GM21717 (cell line): ENCODE results near the gene SENP6.
"Not testable (repeated sequence)": the region's sequence is repeated elsewhere in the genome, so short reads cannot be mapped to it uniquely, and the experiment has no call there.

Experiments
- ATAC-seq: cut with Tn5 transposase; IDR thresholded peaks from one replicate; pipeline ENCODE4 v1.9.1; 2021; ENCODE audit warnings: mild to moderate bottlenecking, moderate library complexity; ENCODE audit not compliant: unreplicated experiment

The SENP6 gene, protein sequence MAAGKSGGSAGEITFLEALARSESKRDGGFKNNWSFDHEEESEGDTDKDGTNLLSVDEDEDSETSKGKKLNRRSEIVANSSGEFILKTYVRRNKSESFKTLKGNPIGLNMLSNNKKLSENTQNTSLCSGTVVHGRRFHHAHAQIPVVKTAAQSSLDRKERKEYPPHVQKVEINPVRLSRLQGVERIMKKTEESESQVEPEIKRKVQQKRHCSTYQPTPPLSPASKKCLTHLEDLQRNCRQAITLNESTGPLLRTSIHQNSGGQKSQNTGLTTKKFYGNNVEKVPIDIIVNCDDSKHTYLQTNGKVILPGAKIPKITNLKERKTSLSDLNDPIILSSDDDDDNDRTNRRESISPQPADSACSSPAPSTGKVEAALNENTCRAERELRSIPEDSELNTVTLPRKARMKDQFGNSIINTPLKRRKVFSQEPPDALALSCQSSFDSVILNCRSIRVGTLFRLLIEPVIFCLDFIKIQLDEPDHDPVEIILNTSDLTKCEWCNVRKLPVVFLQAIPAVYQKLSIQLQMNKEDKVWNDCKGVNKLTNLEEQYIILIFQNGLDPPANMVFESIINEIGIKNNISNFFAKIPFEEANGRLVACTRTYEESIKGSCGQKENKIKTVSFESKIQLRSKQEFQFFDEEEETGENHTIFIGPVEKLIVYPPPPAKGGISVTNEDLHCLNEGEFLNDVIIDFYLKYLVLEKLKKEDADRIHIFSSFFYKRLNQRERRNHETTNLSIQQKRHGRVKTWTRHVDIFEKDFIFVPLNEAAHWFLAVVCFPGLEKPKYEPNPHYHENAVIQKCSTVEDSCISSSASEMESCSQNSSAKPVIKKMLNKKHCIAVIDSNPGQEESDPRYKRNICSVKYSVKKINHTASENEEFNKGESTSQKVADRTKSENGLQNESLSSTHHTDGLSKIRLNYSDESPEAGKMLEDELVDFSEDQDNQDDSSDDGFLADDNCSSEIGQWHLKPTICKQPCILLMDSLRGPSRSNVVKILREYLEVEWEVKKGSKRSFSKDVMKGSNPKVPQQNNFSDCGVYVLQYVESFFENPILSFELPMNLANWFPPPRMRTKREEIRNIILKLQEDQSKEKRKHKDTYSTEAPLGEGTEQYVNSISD

DNA sequence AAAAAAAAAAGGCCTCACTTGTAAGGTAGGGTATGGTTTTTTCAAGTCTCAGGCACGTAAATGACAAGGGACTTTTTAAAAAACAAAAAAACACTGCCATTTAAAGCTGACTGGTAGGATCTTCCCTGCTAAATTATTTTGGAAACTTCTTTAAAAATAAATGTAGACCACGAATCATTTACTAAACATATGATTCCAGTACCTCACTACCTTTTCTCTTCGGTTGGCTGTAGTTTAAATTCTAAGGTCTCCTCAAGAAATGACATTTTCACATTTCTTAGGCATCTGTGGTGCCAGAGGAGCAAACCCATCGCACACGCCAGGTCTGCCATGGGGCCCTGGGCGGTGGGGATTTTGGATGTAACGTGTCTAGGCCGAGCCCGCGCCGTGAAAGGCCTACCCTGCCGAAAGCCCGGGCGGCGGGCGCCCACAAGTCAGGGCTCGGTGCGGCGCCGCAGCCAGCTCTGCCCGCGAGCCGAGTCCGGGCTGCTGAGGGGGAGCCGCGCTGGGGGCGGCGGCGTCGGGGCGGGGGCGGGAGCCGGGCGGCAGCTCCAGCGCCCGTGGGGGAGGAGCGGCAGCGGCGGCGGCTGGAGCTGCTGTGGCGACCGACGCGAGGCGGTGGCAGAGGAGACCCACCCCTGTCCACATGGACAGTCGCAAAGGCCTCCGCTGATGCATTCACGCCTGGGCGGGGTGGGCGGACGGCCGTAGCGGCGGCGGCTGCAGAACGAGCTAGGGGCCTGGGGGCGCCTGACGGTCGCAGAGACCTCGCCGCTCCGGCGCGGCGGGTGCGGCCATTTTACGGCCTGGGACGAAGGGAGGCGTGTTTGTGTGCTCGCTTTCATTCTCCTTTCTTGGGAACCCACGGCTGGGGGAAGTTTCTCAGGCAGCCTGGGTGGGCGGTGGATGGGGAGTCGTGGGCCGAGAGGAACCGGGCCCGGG is at the start of gene SENP6:
SENP6 (plus strand) TSS at position 577 of the 942 bp plus-strand sequence. CDS start 645 bp downstream, outside the sequence.
- ATAC-seq, result peak; percentile 77

DNA sequence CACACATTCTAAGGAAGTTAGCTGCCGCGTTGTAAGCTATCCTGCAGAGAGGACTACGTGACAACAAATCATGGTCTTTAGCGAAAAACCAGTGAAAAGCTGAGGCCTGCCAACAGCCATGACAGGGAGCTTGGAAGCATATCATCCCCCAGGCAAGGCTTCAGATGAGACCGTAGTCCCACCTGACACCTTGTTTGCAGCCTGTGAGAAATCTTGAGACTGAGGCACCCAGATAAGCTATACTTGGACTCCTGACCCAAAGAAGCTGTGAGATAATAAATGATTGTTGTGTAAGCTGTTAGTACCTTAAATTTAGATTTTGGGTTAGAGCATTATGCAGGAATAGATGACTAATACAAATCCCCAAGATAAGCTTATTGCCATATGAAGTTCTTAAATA is 45.4 kb upstream of the SENP6 start:
- ATAC-seq, result no peak

DNA sequence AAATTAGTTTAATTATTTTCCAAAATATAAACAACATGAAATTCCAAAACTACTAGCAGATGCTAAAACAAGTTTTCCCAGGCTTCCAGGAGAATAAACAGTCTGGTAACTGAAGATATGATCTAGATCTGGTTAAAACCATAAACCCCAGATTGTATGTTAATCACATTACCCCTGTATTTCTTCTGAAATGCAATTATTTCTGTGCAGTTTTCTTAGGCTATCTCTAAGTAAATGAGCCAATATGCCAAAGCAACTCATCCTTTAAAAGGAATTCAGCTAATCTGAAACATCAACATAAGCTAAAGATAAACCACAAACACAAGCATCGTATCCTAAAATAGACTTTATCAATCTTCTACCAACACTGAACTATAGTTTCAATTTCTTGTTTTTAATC is 44.6 kb upstream of the SENP6 start:
- no peak for ATAC-seq

DNA sequence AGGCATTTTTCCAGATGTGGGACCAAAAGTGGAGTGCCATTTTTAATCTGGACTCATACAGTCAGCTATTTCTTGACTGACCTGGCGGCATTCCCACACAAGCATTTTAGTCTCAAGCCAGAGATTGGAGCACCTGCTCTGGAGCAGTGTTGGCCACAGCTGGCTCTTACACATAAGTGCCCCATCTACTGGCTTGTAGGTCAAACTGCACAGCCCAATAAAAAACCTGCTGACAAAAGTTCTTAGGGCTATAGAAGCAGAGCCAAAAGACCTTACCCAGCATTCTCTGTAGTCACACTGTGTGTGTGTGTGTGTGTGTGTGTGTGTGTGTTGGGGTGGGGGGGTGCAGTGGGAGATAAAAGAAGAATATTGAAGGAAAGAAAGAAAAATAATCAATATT is 38.6 kb upstream of the SENP6 start:
- ATAC-seq, result peak; percentile 74

DNA sequence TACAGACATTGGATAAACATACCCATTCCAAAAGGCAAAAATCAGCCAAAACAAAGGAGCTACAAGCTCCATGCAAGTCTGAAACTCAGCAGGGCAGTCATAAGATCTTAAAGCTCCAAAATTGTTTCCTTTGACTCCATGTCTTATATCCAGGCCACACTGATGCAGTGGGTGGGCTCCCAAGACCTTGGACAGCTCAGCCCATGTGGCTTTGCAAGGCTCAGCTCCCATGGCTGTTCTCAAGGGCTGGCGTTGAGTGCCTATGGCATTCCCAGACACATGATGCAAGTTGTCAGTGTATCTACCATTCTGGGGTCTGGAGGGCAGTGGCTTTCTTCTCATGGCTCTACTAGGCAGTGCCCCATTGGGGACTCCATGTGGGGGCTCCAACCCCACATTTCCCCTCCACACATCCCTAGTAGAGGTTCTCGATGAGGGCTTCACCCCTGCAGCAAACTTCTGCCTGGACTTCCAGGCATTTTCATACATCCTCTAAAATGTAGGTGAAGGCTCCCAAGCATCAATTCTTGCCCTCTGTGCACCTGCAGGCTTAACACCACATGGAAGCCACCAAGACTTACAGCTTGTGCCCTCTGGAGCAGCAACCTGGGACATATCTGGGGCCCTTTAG is 35.4 kb upstream of the SENP6 start:
- no peak for ATAC-seq

DNA sequence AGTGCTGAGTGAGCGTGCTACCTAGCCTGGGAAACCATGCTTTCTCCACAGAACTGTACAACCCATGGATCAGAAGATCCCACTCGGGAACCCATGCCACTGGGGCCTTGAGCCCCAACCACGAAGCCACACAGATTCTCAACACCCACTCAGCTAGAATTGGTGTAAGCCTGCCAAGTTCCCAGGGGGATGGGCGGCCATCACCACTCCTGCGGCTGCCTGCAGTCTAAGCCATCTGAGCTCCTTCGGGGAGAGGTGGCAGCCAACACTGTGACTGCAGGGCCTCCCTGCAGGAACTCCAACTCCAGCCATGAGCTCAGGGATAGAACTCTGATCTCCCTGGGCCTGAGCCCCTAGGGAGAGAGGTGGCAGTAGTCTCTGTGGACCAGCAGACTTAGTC is 33.6 kb upstream of the SENP6 start:
- ATAC-seq, result no peak

DNA sequence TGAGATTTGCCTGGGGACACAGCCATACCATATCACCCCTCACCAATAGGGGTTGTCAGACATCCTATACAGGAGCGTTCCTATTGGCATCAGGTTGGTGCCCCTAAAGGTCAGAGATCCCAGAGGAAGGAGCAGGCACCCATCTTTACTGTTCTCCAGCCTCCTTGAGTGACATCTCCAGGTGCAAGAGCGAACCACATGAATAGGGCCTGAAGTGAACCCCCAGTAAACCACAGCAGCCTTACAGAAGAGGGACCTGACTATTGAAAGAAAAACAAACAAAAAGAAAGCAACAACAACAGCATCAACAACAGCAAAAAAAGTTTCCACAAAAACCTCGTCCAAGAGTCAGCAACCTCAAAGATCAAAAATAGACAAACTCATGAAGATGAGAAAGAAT is 32.7 kb upstream of the SENP6 start:
- no peak for ATAC-seq

DNA sequence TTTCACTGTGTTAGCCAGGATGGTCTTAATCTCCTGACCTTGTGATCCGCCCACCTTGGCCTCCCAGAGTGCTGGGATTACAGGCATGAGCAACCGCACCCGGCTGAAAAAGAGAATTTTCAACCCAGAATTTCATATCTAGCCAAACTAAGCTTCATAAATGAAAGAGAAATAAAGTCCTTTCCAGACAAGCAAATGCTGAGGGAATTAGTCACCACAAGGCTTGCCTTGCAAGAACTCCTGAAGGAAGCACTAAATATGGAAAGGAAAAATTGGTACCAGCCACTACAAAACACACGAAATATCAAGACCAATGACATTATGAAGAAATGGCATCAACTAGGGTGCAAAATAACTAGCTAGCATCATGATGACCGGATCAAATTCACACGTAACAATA is 31.0 kb upstream of the SENP6 start:
- ATAC-seq, result not testable (repeated sequence)

DNA sequence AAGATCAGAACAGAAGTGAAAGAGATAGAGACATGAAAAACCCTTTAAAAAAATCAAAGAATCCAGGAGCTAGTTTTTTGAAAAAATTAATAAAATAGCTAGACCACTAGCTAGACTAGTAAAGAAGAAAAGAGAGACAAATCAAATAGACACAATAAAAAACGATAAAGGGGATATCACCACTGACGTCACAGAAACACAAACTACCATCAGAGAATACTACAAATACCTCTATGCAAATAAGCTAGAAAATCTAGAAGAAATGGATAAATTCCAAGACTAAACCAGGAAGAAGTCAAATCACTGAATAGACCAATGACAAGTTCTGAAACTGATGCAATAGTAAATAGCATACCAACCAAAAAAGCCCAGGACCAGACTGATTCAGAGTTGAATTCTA is 29.6 kb upstream of the SENP6 start:
- ATAC-seq, result no peak

DNA sequence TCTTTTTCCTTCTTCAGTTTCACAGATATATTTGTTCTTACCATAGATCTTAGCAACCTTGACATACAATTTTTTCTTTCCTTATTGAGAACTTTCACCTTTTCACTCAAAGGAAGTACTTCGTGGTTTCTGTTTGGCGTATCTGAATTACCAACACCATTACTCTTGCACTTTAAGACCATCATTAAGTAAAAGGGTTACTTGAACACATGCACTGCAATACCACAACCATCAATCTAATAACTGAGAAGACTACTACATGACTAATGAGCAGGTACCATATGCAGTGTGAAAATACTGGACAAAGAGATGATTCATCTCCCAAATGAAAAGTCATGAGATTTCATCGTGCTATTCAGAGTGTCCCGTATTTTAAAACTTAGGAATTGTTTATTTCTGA is 21.7 kb upstream of the SENP6 start:
- peak; percentile 80 for ATAC-seq

DNA sequence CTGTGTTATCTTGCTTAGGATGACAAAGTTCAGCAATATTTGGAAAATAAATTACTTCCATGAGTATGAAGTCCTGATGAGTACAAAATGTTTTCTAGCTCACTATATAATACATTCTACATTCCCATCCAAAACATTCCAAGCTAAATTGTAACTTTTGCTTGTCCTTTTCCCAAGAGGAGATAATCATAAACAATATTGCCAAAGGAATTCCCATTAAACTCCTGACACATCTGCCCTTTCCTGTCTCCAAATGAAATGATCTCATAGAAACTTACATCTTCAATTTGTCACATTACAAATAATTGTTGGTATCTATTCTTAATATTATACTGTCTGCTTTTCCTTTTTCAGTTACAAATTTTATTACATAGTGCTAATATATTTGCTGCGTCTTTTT is 20.4 kb upstream of the SENP6 start:
- ATAC-seq, result no peak

DNA sequence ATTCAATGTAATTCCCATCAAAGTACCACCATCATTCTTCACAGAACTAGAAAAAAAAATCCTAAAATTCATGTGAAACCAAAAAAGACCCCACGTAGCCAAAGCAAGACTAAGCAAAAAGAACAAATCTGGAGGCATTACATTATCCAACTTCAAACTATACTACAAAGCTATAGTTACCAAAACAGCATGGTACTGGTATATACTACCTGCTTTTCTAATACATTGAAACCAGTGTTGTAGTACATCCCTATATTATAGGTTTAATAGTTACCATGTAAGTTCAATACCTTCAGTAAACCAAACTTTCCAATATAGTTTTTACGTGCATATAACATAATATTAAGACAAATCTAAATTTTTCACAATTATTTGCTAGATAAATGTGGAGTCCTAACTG is 17.1 kb upstream of the SENP6 start:
- not testable (repeated sequence) for ATAC-seq

DNA sequence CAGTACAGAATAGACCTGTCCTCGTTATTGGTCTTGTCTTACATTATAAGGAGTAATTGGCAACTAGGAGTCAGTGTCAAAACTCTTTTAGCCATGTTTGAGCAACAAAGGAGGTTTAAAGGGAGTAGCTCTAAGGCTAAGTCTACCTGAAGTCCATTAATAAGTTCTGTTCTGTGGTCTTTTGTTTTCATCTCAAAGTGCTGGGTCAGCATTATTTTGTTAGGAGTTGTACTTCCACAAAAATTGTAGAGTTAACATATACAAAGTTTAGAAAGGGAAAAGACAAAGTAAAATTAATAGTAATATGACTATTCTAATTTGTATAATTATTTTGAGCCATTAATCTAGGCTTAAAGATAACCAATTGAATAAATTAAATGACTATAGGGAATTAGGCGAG is 12.7 kb upstream of the SENP6 start:
- ATAC-seq, result no peak

DNA sequence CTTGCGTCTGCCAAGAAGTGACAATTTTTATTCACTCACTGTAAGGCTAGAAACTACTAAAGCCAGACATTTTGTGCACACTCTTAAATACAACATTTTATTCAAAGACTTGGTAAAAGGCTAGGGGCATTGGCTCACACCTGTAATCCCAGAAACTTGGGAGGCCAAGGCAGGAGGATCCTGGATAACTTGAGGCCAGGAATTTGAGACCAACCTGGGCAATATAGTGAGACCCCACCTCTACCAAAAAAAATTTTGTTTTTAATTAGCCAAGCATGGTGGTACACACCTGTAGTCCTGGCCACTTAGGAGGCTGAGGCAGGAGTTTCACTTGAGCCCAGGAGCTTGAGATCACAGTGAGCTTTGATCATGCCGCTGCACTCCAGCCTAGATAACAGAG is 11.3 kb upstream of the SENP6 start:
- no peak for ATAC-seq

DNA sequence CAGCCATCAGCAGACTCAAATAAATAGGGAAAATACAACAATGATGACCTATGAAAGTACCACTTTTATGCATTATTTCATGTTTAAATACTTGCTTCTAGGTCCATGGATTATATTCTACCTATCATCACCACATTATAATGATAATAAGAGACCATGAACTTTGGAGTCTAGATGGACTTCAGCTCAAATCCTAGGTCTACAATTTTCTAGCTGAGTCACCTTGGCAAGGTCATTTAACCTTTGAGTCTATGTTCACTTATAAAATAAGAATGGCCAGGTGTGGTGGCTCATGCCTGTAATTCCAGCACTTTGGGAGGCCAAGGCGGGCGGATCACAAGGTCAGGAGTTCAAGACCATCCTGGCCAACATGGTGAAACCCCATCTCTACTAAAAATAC is 5.3 kb upstream of the SENP6 start:
- ATAC-seq, result not testable (repeated sequence)

DNA sequence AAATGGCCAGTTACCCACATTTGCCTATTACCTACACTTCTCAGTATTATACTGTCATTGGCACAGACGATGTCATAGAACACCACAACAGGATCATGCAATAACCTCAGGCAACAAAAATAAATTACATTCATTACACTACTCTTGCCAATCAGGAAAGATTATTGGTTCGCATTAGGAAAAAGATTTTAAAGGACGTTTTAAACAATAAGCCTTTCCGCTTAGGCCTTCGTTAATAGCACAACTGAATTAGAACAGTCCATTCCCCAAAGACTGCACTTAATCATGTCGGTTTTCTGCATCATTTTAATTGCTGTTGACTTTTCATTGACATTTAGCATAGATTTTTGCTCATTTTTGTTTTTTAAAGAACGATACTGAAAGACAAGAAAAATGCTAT is 912 bp upstream of the SENP6 start:
- ATAC-seq, result no peak

DNA sequence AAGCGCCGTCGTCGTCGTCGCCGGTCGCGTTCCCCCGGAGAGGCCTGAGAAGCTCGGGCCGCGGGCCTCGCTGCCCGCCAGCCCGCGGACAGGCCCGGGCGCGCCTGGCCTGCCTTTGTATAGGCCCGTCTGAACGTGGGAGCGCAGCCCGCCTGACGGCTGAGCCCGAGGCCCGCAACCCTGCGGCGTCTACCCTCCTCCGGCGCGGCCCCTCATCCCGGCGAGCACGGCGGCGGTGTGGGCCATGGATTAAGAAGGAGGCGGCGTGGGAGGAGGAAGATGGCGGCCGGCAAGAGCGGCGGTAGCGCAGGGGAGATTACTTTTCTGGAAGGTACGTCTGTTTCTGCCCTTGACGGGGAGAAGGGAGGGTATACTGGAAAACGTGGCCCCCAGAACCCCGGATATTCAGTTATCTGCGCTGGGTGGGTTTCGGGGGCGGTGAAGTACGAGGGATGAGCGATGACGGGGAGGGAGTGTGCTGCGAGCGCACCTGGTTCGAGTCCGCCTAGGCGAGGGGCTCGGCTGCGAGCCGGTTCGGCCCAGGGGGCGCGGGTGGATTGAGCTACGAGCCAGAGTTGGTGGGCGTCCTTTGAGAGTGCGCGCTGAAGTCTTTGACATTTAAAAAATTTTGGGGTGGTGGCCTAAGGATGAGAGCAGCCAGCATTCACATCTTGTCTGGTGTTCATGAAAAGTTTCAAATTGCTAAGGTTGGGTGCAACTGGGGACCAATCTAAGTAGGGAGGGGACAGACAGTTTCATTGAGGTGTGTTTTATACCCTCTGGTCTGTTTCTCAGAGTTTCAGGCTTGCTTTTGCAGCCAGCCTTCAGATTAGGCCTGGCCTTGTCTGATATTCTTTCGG is 796 bp downstream of the SENP6 start:
- ATAC-seq, result peak; percentile 46

DNA sequence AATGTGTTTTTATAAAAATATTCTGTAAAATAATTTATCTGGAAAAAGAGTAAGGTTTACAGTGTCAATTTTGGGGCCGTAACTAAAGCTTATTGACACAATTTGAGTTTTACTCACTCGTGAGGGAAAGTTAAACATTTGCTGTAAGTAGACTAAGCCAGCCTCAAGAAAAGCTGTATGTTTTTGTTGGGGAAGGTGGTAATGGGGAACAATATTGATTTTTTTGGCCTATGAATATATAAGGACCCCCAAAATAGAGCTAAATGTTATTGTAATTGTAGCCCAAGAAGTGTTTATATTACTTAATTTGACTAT is 1.4 kb downstream of the SENP6 start:
- no peak for ATAC-seq

DNA sequence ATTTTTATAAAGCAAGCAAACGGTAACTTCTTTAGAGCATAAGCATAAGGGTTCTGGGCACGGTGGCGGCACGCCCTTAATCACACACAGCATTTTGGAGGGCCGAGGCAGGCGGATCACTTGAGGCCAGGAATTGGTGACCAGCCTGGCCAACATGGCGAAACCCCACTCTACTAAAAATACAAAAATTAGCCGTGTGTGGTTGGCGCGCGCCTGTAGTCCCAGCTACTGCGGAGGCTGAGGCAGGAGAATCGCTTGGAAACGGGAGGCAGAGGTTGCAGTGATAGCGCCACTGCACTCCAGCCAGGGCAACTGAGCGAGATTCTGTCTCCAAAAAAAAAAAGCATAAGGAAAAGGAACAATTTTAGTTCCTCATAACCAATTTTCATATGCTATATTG is 2.6 kb downstream of the SENP6 start:
- no peak for ATAC-seq
